ENCODE data around the gene TMEM134.
"Not testable (repeated sequence)": the region's sequence is repeated elsewhere in the genome, so short reads cannot be mapped to it uniquely, and the experiment has no call there.

The TMEM134 gene

DNA sequence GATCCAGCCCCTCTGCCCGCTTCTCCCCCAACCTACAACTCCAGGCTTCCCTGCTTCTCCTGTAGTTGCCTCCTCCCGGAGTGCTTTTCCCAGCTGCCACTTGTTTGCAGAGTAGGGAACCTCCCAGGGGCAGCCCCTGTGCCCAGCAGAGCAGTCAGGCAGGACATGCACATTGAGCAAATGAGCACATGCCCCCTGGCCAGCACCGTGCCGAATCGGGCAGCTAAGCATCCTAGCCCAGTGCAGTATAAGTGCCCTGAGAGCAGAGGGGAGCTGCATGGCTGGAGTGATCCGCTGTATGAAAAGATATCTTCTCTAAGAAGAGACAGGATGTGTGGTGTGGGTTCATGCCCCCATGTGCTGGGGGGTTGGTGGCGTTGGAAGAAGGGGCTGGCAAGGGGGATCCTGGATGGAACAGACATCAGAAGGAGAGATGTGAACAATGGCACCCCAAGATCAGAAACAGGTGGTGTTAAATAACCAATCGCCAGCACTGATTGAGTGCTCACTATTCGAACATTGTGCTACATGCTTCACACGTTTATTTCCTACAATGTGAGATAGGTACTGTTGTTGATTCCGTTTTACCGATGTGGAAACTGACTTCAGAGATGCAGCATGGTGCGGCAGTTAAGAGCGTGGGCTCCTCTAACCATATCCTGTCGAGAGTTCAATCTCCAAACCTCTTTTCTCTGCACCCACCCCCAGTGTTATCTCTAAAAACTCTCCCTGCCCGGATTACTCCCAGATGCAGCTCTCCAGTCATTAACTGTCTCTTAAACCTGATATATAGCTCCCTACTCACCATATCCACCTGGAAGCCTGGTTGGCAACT lies 15.0 kb upstream of the TMEM134 start:
- no peak for DNase-seq

- DNase-seq, result peak; percentile 87 to 96 (median 94)
Observed at GRCh38 chr11:67482827-67483798, 14.1 kb upstream of the TMEM134 start, which contains the start of gene AIP. Gene AIP, plus strand, starts transcription at chr11:67483026. Its CDS starts 133 bp downstream, at chr11:67483159.

GRCh38 chr11:67482275-67482826 lies 13.3 kb upstream of the TMEM134 start:
- DNase-seq, result no peak

- not testable (repeated sequence) for DNase-seq
Observed at GRCh38 chr11:67477344-67478050, 8.4 kb upstream of the TMEM134 start.

- not testable (repeated sequence) for DNase-seq
Observed at GRCh38 chr11:67476692-67477091, 7.6 kb upstream of the TMEM134 start.

DNA sequence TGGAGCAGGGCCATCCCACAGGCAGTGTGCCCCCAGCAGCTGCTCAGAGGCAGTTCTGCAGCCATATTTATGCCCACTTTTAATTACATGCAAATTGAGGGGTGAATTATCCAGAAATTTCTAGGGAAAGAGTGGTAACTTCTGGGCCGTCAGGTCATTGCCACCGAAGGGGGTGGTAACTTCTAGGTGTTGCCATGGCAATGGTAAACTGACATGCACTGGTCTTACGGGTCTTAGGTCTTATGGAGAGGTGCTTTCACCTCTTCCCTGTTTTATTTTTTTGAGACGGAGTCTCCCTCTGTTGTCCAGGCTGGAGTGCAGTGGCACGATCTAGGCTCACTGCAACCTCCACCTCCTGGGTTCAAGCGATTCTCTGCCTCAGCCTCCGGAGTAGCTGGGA lies 3.8 kb upstream of the TMEM134 start:
- DNase-seq, result no peak

- DNase-seq, result no peak
Observed at GRCh38 chr11:67470337-67471002, 1.4 kb upstream of the TMEM134 start.

DNA sequence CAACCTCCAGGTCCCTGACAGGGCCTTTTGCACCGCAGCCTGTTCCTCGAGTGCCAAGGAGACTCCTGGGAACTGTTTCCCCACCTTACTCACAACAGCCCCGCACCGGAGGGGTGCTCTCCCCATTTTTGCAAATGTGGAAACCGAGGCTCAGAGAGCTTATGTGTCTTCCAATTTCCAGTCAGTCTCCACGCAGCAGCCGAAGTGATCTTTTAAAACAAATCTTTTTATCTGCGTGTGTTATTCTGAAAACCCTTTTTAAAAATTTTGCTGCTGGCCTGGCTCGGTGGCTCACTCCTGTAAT lies 409 bp upstream of the TMEM134 start:
- DNase-seq, result no peak

GRCh38 chr11:67468456-67468758 lies 644 bp downstream of the TMEM134 start:
- DNase-seq, result no peak

- no peak for DNase-seq
Observed at GRCh38 chr11:67468056-67468455, 995 bp downstream of the TMEM134 start.

DNA sequence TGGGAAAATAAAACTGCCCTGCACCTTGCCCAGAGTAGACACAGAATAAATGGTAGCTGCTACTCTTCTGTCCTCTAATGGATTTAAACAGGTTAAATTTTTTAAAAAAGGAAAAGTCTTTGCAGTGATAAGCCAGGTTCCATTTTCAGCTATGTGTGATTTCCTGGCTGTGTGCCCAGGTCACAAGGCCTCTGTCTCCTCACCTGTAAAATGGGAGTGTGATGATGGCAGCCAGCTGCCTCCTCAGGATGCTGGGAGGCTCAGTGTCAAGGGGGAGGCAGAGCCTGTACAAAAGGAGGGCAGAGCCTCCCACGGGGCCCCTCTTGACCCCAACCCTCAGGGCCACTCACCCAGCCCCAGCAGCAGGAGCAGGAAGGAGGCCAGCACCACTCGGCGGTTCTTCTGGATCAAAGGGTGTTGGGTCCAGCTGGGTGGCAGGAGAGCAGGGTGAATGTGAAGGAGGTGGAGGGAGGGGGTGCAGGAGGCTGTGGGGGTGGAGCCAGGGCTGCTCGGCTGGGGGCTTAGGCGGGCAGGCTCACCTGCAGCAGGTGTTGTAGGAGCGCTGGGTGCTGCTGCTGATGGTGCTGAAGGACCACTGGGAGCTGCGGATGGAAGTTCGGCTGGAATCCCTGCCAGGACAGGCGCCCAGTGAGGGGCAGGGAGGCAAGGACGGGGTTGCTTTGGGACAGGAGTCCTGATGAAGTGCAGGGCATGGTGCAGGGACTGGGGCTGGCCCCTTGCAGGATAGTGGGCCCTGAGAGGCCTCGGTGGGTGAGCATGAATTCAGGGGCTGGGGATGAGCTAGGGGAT lies 1.9 kb downstream of the TMEM134 start:
- no peak for DNase-seq

- DNase-seq, result no peak
Observed at GRCh38 chr11:67466367-67466766, 2.7 kb downstream of the TMEM134 start.

GRCh38 chr11:67465530-67465929 lies 3.5 kb downstream of the TMEM134 start:
- not testable (repeated sequence) for DNase-seq

DNA sequence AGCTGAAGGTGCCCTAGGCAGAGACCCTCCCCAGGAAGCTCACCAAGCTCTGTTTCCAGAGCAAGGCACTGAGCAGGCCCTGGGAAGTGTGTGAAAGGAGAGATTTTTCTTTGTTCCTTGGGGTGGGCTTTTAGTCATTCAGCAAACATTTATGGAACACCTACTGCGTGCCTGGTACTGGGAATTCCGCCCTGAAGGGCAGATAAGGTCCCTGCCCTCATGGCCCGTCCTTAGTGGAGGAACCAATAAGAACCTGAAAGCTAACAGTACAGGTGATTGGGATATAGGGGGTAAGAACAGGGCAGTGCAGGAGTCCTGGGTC lies 3.9 kb downstream of the TMEM134 start:
- DNase-seq, result no peak

GRCh38 chr11:67464411-67465188 lies 4.5 kb downstream of the TMEM134 start:
- DNase-seq, result peak; percentile 82 to 92 (median 87)

DNA sequence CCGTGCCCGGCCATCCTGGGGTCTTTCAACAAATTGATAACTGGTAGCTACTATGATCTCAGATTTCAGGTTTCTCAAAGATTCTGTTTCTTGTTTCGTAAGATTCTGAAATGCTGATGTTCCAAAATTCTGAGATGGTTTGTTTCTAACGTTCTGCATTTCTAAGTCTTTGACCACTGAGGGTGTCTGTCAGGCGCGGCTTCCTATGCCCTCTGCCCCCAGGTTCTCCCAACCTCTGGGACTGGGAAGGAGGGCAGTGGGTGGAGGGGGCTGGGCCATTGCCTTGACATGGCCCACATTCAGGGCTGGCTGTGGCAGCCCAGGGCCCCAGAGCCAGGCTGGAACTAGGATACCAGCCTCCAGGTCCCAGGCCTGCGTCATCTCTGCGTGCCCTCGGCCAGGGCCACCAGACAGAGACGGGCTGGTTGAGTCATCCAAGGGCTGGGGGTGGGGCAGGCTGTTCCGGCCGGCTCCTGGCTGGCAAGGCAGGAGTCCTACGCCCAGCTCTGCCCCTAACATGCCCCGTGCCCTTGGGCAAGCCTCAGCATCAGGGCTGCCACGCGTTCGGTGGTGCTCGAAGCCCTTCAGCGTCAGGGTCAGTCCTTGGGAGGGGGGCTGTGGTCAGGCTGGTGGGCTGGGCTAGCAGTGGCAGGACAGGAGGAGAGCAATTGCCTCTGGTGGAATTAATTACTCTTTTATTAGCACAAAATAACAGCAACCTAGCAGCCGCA lies 5.2 kb downstream of the TMEM134 start:
- DNase-seq, result no peak

GRCh38 chr11:67463186-67463585 lies 5.9 kb downstream of the TMEM134 start:
- DNase-seq, result no peak

DNA sequence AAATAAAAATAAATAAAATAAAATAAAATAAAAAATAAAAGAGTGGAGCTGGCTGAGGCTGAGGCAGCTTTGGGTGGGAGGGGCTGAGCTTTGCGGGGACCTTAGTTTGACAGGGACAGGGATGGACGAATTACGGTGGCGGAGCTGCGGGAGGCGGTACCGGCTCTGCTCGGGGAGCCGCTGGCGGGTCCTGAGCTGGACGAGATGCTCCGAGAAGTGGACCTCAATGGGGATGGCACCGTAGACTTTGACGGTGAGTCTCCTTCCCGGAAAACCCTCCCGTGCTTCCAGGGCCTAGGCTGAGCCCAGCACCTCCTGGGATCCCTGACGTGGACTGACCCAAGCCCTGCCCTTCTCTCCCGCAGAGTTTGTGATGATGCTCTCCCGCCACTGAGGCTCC lies 10.8 kb downstream of the TMEM134 start:
- DNase-seq, result no peak

GRCh38 chr11:67457453-67457852 lies 11.6 kb downstream of the TMEM134 start:
- DNase-seq, result no peak

GRCh38 chr11:67456068-67456705 lies 12.9 kb downstream of the TMEM134 start:
- DNase-seq, result no peak
